Panc1 (cell line): Measurements from ENCODE around the gene EVC. TPM values are rescaled to one million over a fixed set of nuclear protein-coding genes. Genes with fewer than 3 reads are reported as not detected.

Experiments
- ATAC-seq: fragments of 200-7000 bp; cut with Tn5 transposase; 2 replicates; pipeline ENCODE4 v1.9.1; 2020; ENCODE audit warnings: mild to moderate bottlenecking, moderate library complexity
- BruUV-seq: library from RNA; stranded (reverse); fragments of 400-500 nt; replicated peaks from 2 replicates; lab custom pipeline; 2021; lab: Mats Ljungman, UMichigan
- CTCF ChIA-PET: fragments of 300-600 bp; sonication (Branson Sonifier 250); formaldehyde crosslinking; loops from one replicate; lab custom pipeline; 2022; ENCODE audit warnings: antibody characterized with exemption; lab: Charles Lee
- POLR2A ChIA-PET: fragments of 300-600 bp; sonication (Branson Sonifier 250); formaldehyde crosslinking; loops from one replicate; lab custom pipeline; 2022; ENCODE audit warnings: antibody characterized with exemption; lab: Charles Lee
- DNase-seq: peaks from one replicate; pipeline ENCODE4 v3.0.0-alpha.2; 2010; ENCODE audit warnings: low read depth, low spot score
- H3K27ac ChIP-seq: 2 replicates; pipeline ENCODE4 v1.5.1; 2011; ENCODE audit warnings: mild to moderate bottlenecking, low read length, inconsistent platforms
- H3K27me3 ChIP-seq: fragments of 200-500 bp; sonication (Bioruptor generic); 2 replicates; pipeline ENCODE4 v1.6.0; 2014; ENCODE audit warnings: low read length, inconsistent platforms; ENCODE audit not compliant: control insufficient read depth, insufficient read depth
- H3K36me3 ChIP-seq: fragments of 200-500 bp; sonication (Bioruptor generic); 2 replicates; pipeline ENCODE4 v1.5.1; 2014; ENCODE audit warnings: inconsistent platforms, mild to moderate bottlenecking, low read length, moderate library complexity; ENCODE audit not compliant: control insufficient read depth, insufficient read depth
- H3K4me1 ChIP-seq: 2 replicates; pipeline ENCODE4 v1.5.1; 2011; ENCODE audit warnings: inconsistent platforms, mild to moderate bottlenecking, low read length, moderate library complexity; ENCODE audit not compliant: control insufficient read depth, insufficient read depth
- H3K4me3 ChIP-seq, 2 experiments: 2 replicates each; pipeline ENCODE4 v1.5.1; 2011 to 2012; ENCODE audit warnings: low read depth in 2 of 2, low read length in 2 of 2, mild to moderate bottlenecking in 2 of 2, inconsistent platforms in 1 of 2, moderate library complexity in 1 of 2
- H3K9me3 ChIP-seq: fragments of 200-500 bp; sonication (Bioruptor generic); 2 replicates; pipeline ENCODE4 v1.5.1; 2014; ENCODE audit warnings: low read depth, mild to moderate bottlenecking, inconsistent platforms, low read length, moderate library complexity; ENCODE audit not compliant: control insufficient read depth, insufficient read depth
- POLR2AphosphoS5 ChIP-seq: IDR thresholded peaks from 2 replicates; pipeline ENCODE4 v1.6.1; 2012; ENCODE audit warnings: mild to moderate bottlenecking, low read depth, low read length, moderate library complexity
- SIN3A ChIP-seq: IDR thresholded peaks from 2 replicates; pipeline ENCODE4 v1.6.1; 2012; ENCODE audit warnings: low read depth, mild to moderate bottlenecking, low read length, moderate library complexity, borderline replicate concordance; ENCODE audit not compliant: insufficient read depth
- TCF7L2 ChIP-seq: IDR thresholded peaks from 2 replicates; pipeline ENCODE4 v1.6.1; 2011; ENCODE audit warnings: mild to moderate bottlenecking, low read depth, low read length, inconsistent platforms
- in situ Hi-C: cut with HindIII; loops from 2 replicates; pipeline ENCODE4 v1.10.0; 2016; ENCODE audit warnings: low sequenced_read_pairs, low pct_unique_long_range_greater_than_20kb
- intact Hi-C: fragments of 100-400 bp; cut with micrococcal nuclease; formaldehyde crosslinking; loops from one replicate; pipeline ENCODE4 v1.10.0; 2022; ENCODE audit not compliant: unreplicated experiment
- total RNA-seq: library from RNA; stranded (reverse); gene quantifications from one replicate; pipeline ENCODE4 v1.2.1, GENCODE V29; 2021; ENCODE audit not compliant: unreplicated experiment
- TF ChIP-seq, protein P1 (sequence below): fragments of 450-650 bp; IDR thresholded peaks from 2 replicates; pipeline ENCODE4 v1.5.1; 2017; ENCODE audit warnings: mild to moderate bottlenecking
- TF ChIP-seq, protein P2 (sequence below), 2 experiments: IDR thresholded peaks; 2 replicates each; pipeline ENCODE4 v1.6.1; 2011 to 2012; ENCODE audit warnings: low read depth in 2 of 2, control low read depth in 1 of 2, low read length in 1 of 2, mild to moderate bottlenecking in 1 of 2, moderate library complexity in 1 of 2; ENCODE audit not compliant: insufficient read depth in 1 of 2

EVC gene
- total RNA-seq, 1 experiment from 2014 or later = 12.1 TPM

DNA sequence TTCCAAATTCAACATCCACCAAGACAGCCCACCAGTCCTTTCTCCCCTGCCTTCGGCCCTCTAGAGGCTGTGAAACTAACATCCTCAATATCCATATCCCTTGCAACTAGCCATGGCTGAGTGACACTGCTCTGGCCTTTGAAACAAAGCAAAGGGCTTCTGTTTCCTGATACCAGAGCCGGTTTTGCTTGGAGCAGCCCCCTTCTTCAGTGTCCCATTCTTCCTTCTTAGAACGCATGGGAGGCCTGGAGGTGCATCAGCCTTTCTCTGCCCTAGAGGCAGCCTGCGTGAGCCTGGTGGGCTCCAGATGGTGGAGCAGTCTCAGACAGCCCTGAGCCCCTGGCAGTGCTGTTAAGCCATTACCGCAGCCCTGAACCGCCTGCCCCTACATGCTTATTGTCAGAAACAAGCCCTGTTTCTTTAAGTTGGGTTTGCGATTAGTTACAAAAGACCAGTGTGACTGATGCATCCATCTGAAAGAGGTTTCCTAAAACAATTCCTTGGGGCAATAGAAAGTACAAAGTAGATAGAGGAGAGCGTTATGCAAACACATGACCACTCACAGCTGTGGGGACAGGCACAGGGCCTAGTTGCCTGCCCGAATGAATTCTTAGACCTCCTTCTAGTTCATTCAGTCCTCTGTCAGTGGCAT, 74.1 kb downstream of the EVC start:
- ChIA-PET POLR2A (no interaction called here), CTCF (interaction anchor here (0.7 kb wide), 1 partner anchor 24 kb away, joined by 4 read pairs; no protein-coding TSS in a partner anchor)
- no TSS peak for BruUV-seq
- DNase-seq = no peak
- Histone ChIP-seq H3K4me1 (no peaks in the 10 kb centered on the region), H3K9me3 (no peaks in the 10 kb centered on the region), H3K27ac (no peak overlapping the region), H3K4me3 (no peak overlapping the region), H3K27me3 (no peaks in the 10 kb centered on the region), H3K36me3 (no peaks in the 10 kb centered on the region)
- in situ Hi-C loops = no loop called here
- intact Hi-C loops = no loop called here
- no peak for TF ChIP-seq SIN3A
- TF ChIP-seq, protein P1, sequence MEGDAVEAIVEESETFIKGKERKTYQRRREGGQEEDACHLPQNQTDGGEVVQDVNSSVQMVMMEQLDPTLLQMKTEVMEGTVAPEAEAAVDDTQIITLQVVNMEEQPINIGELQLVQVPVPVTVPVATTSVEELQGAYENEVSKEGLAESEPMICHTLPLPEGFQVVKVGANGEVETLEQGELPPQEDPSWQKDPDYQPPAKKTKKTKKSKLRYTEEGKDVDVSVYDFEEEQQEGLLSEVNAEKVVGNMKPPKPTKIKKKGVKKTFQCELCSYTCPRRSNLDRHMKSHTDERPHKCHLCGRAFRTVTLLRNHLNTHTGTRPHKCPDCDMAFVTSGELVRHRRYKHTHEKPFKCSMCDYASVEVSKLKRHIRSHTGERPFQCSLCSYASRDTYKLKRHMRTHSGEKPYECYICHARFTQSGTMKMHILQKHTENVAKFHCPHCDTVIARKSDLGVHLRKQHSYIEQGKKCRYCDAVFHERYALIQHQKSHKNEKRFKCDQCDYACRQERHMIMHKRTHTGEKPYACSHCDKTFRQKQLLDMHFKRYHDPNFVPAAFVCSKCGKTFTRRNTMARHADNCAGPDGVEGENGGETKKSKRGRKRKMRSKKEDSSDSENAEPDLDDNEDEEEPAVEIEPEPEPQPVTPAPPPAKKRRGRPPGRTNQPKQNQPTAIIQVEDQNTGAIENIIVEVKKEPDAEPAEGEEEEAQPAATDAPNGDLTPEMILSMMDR = no peak
- TF ChIP-seq, protein P2, sequence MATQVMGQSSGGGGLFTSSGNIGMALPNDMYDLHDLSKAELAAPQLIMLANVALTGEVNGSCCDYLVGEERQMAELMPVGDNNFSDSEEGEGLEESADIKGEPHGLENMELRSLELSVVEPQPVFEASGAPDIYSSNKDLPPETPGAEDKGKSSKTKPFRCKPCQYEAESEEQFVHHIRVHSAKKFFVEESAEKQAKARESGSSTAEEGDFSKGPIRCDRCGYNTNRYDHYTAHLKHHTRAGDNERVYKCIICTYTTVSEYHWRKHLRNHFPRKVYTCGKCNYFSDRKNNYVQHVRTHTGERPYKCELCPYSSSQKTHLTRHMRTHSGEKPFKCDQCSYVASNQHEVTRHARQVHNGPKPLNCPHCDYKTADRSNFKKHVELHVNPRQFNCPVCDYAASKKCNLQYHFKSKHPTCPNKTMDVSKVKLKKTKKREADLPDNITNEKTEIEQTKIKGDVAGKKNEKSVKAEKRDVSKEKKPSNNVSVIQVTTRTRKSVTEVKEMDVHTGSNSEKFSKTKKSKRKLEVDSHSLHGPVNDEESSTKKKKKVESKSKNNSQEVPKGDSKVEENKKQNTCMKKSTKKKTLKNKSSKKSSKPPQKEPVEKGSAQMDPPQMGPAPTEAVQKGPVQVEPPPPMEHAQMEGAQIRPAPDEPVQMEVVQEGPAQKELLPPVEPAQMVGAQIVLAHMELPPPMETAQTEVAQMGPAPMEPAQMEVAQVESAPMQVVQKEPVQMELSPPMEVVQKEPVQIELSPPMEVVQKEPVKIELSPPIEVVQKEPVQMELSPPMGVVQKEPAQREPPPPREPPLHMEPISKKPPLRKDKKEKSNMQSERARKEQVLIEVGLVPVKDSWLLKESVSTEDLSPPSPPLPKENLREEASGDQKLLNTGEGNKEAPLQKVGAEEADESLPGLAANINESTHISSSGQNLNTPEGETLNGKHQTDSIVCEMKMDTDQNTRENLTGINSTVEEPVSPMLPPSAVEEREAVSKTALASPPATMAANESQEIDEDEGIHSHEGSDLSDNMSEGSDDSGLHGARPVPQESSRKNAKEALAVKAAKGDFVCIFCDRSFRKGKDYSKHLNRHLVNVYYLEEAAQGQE (IDR thresholded peaks at IDR 0.05; ENCODE audit: insufficient read depth in 1 of 2, low read depth in 2 of 2, low read length in 1 of 2) = no peak
- TF ChIP-seq TCF7L2 = no peak
- TF ChIP-seq POLR2AphosphoS5 = no peak
- no peak for ATAC-seq

DNA sequence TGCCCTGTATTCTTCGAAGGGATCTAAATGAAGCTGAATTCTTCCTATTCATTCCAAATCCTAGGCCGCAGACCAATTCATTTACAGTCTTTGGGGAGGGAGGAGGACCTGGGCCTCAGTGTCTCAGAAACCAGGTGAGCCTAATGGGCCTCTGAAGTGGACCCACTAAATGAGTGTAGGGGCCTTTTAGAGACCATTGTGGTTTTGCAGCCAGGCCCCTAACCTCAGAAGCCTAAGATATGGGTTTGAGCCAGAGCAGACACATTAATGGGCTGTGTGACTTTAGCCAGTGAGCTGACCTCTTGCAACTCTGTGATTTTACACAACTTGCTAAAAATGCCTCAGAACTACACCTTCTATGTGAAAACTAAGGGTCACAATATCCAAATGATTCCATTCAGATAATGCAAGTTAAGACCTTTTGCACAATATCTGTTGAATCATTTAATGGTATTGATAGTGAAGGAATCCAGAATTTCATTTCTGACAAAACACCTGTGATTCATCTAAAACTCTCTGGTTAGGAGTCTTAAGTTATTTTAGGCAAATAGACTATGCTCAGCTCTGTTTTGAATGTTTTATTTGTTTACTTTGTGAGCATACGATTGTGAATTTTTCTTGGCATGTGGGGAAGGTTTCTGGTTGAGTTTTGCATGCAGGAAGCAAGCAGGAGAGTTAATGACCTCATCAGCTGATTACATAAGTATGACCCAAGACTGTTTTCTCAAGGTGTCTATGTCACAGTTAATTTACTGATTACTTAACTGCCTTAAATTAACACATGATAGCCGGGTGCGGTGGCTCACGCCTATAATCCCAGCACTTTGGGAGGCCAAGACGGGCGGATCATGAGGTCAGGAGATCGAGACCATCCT, 75.0 kb downstream of the EVC start:
- Histone ChIP-seq H3K4me3 (no peak overlapping the region), H3K9me3 (no peaks in the 10 kb centered on the region), H3K27me3 (no peaks in the 10 kb centered on the region), H3K36me3 (no peaks in the 10 kb centered on the region), H3K27ac (no peak overlapping the region), H3K4me1 (no peaks in the 10 kb centered on the region)
- ATAC-seq (no peak), DNase-seq (peak; percentile 50)
- intact Hi-C loops = no loop called here
- ChIA-PET CTCF (no interaction called here), POLR2A (no interaction called here)
- in situ Hi-C loops = no loop called here
- no TSS peak for BruUV-seq
- TF ChIP-seq, protein P1 = no peak
- TF ChIP-seq, protein P2 (IDR thresholded peaks at IDR 0.05; ENCODE audit: insufficient read depth in 1 of 2, low read depth in 2 of 2, low read length in 1 of 2) = no peak
- TF ChIP-seq POLR2AphosphoS5 (no peak), SIN3A (no peak)
